ENCODE data around the gene AWAT2.

AWAT2 gene

DNA sequence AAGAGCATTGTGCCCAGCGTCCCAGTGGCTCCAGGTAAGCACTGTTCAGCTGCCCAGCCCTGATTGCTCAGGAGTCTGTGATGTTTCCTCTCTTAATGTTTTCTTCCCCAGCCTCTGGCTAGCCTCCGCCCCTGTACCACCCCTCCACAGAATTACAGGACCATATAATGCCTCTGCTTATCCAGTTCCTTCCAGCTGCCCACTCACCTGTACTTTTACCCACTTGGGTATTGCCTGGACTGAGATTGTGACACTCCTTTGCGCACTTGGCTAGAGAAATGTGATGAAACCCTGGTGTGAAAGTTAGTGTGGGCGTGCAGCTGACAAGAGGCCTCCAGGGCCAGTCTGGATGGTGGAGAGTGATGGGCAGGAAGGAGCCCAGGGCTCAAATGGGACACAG is at the start of gene AWAT2:
Gene AWAT2 (minus strand): TSS at position 14 of the 400 bp plus-strand sequence. CDS start 6 bp downstream, at position 8.
- FAIRE-seq = no peak

DNA sequence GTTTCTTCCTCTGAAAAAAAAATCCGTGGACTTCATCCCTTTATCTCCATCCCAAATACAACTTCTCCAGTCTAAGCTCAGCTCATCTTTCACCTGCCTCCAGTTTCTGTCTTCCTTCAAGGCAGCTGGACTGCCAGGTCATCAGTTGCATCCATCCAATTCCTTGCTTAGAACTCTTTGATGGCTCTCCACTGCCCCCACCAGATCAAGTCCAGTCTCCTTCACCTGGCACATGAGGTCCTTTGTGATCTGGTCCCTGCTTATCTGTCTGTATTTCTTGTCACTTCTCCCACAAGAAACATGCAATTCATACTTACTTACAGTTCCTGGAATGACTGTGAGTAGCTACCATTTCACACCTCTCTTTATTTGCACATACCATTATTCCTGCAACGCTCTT is 46.3 kb upstream of the AWAT2 start:
- FAIRE-seq = no peak

- no peak for FAIRE-seq
Measured at GRCh38 chrX:70092247-70092646, 42.5 kb upstream of the AWAT2 start.

DNA sequence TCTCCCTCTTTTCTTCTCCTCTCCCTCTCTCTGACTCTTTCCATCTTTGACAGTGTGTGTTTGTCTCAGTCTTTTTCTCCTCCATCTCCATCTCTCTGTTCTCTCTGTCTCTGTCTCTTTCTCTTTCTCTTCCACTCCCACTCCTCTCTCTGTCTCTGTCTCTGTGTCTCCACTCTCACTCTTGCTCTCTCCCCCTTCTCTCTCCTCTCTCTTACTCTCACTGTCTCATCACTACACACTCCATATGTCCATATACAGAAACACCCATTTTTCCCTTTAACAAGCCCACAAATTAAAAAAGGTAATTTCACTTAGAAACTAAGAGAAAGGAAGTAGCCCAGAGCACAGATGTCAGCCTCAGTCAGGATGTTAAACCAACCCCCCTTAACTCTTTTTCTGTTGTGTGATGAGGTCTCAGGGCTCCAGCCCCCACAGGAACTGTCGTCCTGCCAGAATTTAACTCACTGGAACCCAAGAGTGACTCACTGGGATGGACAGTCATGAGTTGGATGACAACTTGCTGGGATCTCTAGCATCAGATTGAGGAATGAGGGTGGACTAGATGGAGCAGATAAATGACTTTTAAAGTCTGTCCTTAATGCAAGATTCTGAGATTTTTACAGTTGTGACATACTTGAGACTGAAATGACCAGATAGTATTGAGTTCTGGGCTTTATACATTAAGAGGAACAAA is 40.0 kb upstream of the AWAT2 start:
- FAIRE-seq = no peak

- no peak for FAIRE-seq
Measured at GRCh38 chrX:70088751-70089150, 39.0 kb upstream of the AWAT2 start.

DNA sequence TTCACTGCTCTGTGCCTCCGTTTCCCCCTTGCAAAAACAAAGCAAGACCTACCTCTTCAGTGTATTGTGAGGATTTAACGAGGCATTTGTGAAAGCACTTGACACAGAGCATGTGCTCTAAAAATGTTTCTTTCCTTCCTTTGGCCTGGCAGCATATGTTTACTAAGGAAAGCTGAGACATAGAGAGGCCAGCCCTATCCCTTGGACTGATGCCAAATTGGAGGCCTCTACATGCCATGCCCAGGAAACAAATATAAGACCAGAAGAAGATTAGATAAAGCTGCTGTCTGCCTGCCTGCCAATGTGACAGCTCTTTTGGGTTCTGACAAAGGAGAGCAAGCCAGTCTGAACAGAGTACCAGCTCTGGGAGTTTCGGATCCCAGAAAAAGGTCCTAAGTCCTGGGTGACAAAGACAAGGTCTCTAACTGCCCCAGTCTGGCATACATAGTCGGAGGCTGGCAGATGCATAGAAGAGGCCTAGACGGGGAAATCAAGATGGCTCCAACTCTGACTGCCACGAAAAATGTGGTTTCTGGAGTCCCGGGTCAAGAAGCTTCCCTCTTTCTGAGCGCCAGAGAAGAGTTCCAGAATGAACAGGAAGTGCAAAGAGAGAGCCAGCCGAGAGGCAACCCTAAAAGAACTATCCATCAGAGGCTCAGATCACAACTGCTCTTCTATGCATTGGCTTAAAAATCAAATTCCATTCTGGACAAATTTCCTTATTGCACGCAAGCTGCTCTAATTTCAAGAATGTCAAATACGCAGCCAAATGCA is 38.3 kb upstream of the AWAT2 start:
- FAIRE-seq = no peak

DNA sequence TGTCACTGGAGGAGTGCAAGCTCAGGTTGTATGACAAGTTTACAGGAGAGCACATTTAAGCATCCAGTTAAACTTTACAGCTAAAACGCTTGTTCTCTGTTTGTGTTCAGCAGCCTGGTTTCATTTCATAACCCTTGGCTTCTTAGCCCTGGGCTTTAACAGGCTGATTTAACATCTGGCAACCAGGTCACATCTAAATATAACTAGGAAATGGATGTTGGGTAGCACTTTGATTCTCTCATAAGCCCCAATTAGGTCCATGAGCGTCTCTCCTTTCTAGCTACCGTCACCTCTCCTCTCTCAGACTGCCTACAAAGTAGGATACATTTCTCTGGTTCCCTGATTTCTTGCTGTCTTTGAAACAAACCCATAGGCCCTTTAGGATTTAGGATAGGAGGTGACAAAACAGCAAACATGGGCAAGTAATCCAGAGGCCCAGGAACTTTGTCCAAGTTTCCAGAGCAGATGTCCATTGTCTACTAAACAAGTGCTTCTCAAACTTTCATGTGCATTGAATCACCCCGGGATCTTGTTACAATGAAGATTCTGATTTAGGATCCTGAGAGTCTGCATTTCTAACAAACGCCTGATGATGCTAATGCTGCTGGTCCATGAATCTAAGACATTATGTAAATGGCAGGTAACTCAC is 35.0 kb upstream of the AWAT2 start:
- no peak for FAIRE-seq

DNA sequence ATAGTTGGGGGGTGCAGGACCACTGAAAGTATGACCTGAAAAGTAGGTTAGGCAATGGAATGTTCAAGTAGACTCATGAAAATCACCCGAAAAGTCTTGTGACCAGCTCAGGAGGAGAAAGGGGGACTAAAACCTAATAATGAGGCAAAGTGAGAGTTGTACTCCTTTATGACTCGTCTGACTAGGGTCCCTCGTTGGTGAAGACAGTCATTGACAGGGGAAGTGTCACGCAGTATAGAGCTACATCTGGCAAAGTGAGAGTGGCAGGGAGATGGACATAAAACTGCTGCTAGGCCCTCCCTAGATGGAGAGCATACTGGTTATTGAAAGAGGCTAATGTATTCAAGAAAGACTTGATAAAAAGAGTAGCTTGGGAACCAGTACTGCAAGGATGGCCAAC is 33.0 kb upstream of the AWAT2 start:
- no peak for FAIRE-seq

DNA sequence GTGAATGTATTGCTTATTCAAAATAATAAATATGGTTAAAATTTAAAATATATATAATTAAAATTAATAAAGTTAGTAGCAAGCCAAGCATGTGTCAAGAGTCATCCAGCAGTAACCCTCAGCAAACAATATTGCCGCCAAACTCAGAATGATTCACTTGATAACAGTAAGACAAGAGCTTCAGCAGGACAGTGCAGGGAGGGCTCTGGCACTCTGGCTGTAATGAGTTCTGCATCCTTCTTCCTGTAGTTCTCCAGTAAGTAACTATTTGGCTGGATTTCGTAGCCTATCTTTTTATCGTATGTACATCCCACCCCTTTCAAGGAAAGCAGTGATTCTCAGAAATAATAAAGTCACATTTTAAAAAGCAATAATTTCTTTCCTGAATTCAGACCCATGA is 30.1 kb upstream of the AWAT2 start:
- FAIRE-seq = no peak

- FAIRE-seq = no peak
Measured at GRCh38 chrX:70079297-70079696, 29.6 kb upstream of the AWAT2 start.

DNA sequence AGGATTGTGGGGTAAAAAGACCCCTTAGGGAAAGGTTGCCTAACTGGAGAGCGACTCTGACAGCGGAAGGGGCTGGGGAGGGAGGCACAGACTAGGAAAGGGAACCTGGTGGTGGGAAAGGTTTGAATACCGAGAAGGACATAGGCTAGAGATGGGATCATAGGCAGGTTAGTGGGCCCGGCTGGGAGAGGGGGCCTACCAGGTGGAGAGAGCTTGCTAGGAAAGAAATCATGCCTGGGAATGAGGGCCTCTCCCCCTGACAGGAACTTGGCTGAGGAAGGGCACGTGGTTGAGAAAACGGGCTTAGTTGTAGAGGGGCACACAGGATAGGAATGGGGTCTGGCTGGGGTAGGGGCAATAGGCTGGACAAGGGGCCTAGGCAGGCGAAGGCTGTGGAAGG is 16.9 kb upstream of the AWAT2 start:
- no peak for FAIRE-seq

DNA sequence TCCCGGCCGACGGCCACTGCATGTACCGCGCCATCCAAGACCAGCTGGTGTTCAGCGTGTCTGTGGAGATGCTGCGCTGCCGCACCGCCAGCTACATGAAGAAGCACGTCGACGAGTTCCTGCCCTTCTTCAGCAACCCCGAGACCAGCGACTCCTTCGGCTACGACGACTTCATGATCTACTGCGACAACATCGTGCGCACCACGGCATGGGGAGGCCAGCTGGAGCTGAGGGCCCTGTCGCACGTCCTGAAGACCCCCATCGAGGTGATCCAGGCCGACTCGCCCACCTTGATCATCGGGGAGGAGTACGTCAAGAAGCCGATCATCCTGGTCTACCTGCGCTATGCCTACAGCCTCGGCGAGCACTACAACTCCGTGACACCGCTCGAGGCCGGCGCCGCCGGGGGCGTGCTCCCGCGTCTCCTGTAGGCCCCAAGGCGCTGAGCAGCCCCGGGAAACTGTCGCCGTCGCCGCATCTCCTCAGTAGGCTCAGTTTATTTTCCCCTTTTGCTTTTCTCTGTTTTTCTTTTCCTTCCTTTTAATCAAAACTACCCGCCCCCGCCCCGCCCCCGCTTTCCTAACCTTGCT is 13.3 kb upstream of the AWAT2 start:
- no peak for FAIRE-seq

- FAIRE-seq = no peak
Measured at GRCh38 chrX:70062076-70062475, 12.3 kb upstream of the AWAT2 start, which contains the start of gene OTUD6A. Gene OTUD6A, plus strand, starts transcription at chrX:70062457. Its CDS starts 68 bp downstream, at chrX:70062525.

DNA sequence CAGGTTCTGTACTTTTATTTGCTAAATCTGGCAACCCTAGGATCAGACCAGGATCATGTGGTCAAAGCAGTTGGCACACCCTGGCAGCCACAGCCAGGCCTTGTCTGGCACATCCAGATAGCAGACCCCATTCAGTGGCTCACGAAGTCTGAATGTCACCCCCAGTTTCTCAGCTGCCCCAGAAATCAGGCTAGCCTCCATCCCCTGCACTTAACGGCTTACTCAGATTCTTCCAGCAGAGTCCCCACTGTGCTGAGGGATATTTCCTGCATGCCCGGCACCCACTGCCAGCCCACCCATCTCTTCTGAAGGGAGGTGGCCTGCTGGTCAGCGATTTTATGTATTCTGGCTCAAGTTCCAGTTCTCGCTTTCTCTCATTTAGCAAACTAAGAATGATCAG is 4.7 kb upstream of the AWAT2 start:
- FAIRE-seq = no peak

GRCh38 chrX:70052895-70053615 is 3.3 kb upstream of the AWAT2 start:
- no peak for FAIRE-seq

DNA sequence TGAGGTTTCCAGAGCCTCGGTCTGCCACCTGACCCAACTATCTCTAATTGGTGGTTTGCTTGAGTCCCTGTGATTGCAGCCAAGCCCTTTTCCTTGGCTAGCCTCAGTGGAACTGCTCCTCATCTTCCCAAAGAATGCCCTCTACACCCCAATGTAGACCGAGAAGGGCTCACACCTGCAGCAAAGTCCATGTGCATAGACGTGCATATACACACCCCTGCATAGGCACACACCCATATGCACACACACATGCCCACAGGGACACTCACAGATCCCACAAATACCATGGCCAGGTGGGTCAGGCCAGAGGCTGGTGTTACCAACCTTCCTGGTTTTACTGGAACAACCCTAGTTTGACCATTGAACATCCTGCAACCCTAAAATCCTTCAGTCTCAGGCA is 332 bp downstream of the AWAT2 start:
- FAIRE-seq = no peak

GRCh38 chrX:70046978-70047377 is 2.8 kb downstream of the AWAT2 start:
- FAIRE-seq = no peak

DNA sequence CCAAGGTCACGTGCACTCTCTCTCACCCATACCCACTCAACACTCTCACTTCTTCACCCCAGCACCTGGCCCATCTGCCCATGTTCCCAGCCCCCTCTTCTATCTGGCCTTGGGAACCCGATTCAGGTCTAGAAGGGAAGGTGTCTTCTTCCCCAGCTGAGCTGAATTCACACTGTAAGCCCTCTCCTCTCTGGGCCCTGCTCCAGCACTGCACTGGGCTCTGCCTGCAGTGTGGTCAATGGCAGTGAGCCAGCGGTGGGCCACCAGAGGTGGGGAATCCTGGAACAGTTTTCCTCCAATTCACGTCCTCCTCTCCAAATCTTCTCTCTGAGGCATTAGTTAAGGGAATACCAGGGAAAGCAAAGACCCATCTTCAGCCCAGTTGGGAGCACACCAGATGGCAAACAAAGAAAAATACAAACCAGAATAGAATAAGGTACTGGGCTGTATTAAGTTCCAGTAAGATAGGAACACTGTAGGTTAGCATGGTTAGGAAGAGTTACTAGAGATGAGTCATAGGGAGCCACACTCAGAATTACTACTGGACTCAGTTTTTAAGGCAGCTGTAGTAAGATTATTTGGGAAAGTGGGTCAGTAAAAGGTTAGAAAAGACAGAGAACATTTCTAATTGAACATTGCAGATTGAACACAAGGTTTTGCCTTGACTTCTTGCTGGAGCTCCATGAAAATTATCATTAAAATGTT is 5.0 kb downstream of the AWAT2 start:
- FAIRE-seq = no peak

- FAIRE-seq = no peak
Measured at GRCh38 chrX:70043685-70044084, 6.1 kb downstream of the AWAT2 start.

DNA sequence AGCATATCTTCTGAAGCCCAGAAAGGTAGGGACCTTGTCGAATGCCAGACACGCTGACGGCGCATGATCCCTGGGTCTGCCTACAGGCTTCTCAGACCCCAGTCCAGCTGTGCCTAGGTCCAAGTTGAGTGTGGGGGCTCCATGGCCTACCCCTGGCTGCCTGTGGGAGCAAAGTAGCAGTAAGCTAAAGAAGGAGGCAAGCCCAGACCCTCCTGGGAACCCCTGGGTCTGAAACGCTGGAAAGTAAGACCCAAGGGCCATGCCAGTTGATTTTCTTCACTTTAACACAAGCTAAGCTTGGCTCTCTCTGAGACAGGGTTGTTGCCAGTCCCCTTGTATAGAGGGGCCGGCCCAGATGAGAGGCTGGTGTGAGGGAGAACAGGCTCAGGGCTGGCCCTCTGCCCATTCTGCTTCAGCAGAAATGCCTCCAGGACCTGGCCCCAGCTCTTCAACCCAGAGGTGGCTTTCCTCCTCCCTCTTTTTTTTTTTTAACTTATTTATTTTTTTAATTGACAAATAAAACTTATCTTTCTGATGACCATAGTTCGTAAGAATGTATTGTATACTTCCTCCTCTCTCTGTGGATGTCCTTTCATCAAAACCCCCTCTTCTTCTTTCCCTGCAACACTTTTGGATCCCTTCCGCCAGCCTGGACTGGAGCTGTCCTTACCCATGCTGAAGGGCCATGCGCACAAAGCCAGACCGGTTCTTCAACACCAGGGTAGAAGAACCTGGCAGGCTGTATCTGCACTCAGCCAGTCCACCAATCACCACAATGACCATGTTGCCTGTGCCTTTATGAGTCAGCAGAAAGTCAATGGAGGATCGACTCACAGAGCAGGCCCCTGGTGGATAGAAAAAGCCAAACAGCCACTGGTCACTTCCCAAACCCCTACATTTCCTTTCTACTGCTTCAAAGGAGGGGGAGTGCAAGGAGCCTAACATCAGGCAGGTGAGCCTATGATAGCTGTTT is 7.1 kb downstream of the AWAT2 start:
- no peak for FAIRE-seq

DNA sequence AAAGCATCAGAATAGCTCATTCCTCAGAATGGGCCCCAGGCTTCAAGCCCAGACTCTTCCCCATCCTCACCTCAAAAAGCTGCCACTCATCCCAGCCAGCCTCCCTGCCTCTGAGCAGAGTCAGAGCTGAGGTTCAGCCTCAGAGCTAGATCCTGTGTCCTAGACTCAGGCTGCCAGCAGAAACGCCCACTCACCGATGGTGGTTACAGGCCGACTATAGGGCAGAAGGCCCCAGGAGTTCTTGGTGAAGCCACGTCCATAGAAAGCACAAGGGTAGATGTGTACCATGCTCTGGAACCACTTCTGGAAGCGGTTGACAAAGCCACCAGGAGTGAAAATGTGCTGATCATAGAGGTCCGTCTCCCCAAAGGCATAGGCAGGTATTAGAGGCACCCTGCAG is 7.7 kb downstream of the AWAT2 start:
- no peak for FAIRE-seq

Data from islet of Langerhans (tissue), 1 donor.